NCI-H345 treated with DMSO at 0.1 percent for 48 hours (cell line): ENCODE results near the gene OR52I2.

Source experiments
- DNase-seq: peaks from one replicate; lab custom pipeline; 2025; ENCODE audit not compliant: unreplicated experiment; lab: John Stamatoyannopoulos, UW

The OR52I2 gene

DNA sequence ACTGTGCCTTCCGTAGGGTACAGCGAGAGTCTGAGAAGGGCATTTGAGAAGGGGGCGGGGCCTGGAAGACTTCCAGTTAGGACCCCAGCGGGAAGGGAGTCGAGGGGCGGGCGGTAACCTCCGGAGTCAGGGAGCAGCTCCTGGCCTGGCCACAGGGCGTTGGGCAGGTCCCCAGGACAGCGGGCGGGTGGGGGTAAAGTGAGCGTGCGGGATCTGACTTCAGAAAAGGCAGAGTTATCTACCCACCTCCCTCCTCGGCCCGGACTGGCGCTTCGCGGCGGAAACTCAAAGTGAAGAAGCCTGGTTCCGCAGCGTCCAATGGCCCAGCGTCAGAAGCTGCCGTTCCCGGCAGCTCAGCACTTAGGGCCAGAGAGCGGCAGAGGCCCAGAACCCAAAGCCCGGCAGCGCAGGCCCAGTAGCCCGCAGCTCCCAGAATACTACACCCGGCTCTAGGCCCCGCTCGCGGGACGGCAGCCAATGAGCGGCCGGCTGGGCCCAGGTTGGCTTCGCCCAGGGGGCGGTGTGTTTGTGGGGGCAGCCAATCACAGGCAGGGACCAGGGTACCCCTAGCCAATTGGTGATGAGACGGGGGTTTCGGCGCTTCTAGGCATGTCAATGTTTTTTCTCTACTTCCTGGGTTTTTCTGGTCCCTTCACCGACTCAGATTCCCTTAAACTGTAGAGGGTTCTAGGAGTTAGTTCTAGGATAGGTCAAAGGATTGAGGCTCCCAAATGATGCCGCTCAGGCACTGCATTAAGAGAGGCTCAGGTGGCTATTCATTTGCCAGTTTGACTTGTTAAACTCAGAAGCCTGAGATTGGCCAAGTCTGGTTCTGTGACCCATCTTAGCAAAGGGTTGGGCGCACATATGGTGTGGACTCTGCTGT is 26.5 kb downstream of the OR52I2 start, which contains the start of gene TRIM68:
TSS of gene TRIM68 (minus strand) at position 451 of the 886 bp plus-strand sequence. CDS start 2,727 bp downstream, outside the sequence.
- DNase-seq = peak; percentile 30

- no peak for DNase-seq
These were observed 28.9 kb downstream of the OR52I2 start for GRCh38 chr11:4610258-4610935.

GRCh38 chr11:4611986-4612385 is 30.4 kb downstream of the OR52I2 start:
- no peak for DNase-seq

- DNase-seq = no peak
These were observed 34.4 kb downstream of the OR52I2 start for GRCh38 chr11:4615856-4616444.

- no peak for DNase-seq
These were observed 38.0 kb downstream of the OR52I2 start for GRCh38 chr11:4619514-4619913.

GRCh38 chr11:4626207-4627099 is 44.9 kb downstream of the OR52I2 start:
- peak; percentile 80 for DNase-seq

DNA sequence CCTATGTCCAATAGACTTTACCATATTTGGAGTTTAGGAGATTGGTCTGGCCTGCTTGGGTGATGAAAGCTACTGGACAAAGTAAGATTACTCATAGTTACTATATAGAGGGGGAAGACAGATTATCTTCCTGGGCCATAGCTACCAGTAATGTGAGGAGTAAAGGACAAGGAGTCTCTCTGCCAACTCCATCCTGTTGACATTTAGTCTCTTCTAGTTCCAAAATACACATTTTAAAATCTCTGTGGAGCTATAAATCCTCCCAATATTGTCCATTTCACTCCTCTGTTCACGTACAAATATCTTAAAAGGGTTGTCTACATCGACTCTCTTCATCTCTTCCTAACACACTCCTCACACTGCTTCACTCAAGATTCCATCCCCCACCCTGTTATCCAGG is 54.6 kb downstream of the OR52I2 start:
- DNase-seq = no peak

GRCh38 chr11:4636962-4637661 is 55.6 kb downstream of the OR52I2 start, which contains the start of gene OR51D1:
TSS of gene OR51D1 (plus strand) at chr11:4637477. CDS start at chr11:4639791, 2,314 bp downstream.
- DNase-seq = peak; percentile 51

DNA sequence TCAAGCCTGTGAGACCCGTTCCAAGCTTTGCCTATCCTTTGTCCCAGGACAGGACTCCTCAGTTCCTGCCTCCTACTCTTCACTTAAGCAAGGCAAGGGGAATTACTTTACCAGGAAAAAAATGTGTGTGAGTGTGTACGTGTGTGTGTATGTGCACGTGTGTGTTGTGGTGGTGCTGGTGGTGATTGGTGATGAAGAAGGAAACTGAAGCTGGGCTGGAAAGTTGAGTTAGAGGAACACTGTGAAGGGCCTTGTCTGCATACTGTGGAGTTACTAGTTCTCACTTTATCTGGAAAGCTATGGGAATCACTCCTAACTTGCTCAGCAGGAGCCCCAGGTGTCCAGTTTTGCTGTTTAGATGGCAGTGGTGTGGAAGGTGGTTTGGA is 56.1 kb downstream of the OR52I2 start:
- no peak for DNase-seq

GRCh38 chr11:4639931-4640330 is 58.4 kb downstream of the OR52I2 start:
- no peak for DNase-seq

- no peak for DNase-seq
These were observed 60.0 kb downstream of the OR52I2 start for GRCh38 chr11:4641501-4641900.

DNA sequence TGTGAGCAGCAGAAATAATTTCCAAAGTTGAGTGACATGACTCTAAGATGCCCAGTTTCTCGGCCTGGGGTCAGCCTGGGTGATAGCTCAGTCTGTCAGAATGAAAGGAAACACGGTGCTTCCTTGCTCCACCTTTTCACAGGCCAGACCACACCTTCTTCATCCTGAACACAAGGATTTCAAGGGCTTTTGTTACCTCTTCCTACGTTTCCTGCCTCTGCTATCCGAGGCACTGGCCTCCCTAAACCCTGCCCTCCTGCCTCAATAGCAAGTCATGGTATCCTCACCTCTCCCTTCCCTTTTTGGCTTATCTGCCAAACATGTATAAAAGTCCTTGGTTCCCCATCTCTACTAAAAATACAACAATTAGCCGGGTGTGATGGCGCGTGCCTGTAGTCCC is 60.5 kb downstream of the OR52I2 start:
- DNase-seq = no peak
